ENCODE data around the gene TEP1.

The TEP1 gene

GRCh38 chr14:20434701-20435581 is 21.6 kb upstream of the TEP1 start:
- no peak overlapping the region for H3K27ac ChIP-seq
- no peak for DNase-seq (ENCODE audit: low read depth, low spot score)

- DNase-seq (ENCODE audit: low read depth, low spot score) = no peak
- no peak overlapping the region for H3K27ac ChIP-seq
These were observed 16.7 kb upstream of the TEP1 start for GRCh38 chr14:20429801-20430669.

- no peak for DNase-seq (ENCODE audit: low read depth, low spot score)
- no peak overlapping the region for H3K27ac ChIP-seq
These were observed 15.5 kb upstream of the TEP1 start for GRCh38 chr14:20428802-20429201.

- no peak for DNase-seq (ENCODE audit: low read depth, low spot score)
- no peak overlapping the region for H3K27ac ChIP-seq
These were observed 14.7 kb upstream of the TEP1 start for GRCh38 chr14:20428010-20428365.

GRCh38 chr14:20427231-20428009 is 14.1 kb upstream of the TEP1 start:
- no peak overlapping the region for H3K27ac ChIP-seq
- DNase-seq (ENCODE audit: low read depth, low spot score) = no peak

- no peak for DNase-seq (ENCODE audit: low read depth, low spot score)
- H3K27ac ChIP-seq = no peak overlapping the region
These were observed 11.6 kb upstream of the TEP1 start for GRCh38 chr14:20424851-20425250.

- H3K27ac ChIP-seq = no peak overlapping the region
- no peak for DNase-seq (ENCODE audit: low read depth, low spot score)
These were observed 9.6 kb upstream of the TEP1 start for GRCh38 chr14:20422886-20423285.

- DNase-seq (ENCODE audit: low read depth, low spot score) = no peak
- H3K27ac ChIP-seq = no peak overlapping the region
These were observed 8.0 kb upstream of the TEP1 start for GRCh38 chr14:20421267-20421666.

GRCh38 chr14:20419419-20419818 is 6.1 kb upstream of the TEP1 start:
- no peak for DNase-seq (ENCODE audit: low read depth, low spot score)
- H3K27ac ChIP-seq = no peak overlapping the region

GRCh38 chr14:20418501-20418909 is 5.2 kb upstream of the TEP1 start:
- no peak for DNase-seq (ENCODE audit: low read depth, low spot score)
- no peak overlapping the region for H3K27ac ChIP-seq

GRCh38 chr14:20417250-20418186 is 4.2 kb upstream of the TEP1 start:
- H3K27ac ChIP-seq = no peak overlapping the region
- DNase-seq (ENCODE audit: low read depth, low spot score) = no peak

- H3K27ac ChIP-seq = no peak overlapping the region
- no peak for DNase-seq (ENCODE audit: low read depth, low spot score)
These were observed 2.9 kb upstream of the TEP1 start for GRCh38 chr14:20416223-20416622.

GRCh38 chr14:20415782-20416206 is 2.5 kb upstream of the TEP1 start:
- DNase-seq (ENCODE audit: low read depth, low spot score) = no peak
- no peak overlapping the region for H3K27ac ChIP-seq

GRCh38 chr14:20413744-20414082 is 412 bp upstream of the TEP1 start:
- peak overlapping the region; percentile 95 for H3K27ac ChIP-seq
- DNase-seq (ENCODE audit: low read depth, low spot score) = no peak

GRCh38 chr14:20412411-20412810 is 890 bp downstream of the TEP1 start:
- no peak for DNase-seq (ENCODE audit: low read depth, low spot score)
- H3K27ac ChIP-seq = peak overlapping the region; percentile 95

- H3K27ac ChIP-seq = no peak overlapping the region
- DNase-seq (ENCODE audit: low read depth, low spot score) = no peak
These were observed 4.1 kb downstream of the TEP1 start for GRCh38 chr14:20409226-20409625.

GRCh38 chr14:20403521-20403920 is 9.8 kb downstream of the TEP1 start:
- DNase-seq (ENCODE audit: low read depth, low spot score) = no peak
- no peak overlapping the region for H3K27ac ChIP-seq

GRCh38 chr14:20400965-20401593 is 12.2 kb downstream of the TEP1 start:
- H3K27ac ChIP-seq = peak overlapping the region; percentile 90
- DNase-seq (ENCODE audit: low read depth, low spot score) = peak; percentile 73

GRCh38 chr14:20400589-20400964 is 12.7 kb downstream of the TEP1 start:
- peak; percentile 14 for DNase-seq (ENCODE audit: low read depth, low spot score)

More at GRCh38 chr14:20400589-20400964, 12.7 kb downstream of the TEP1 start:
- H3K27ac ChIP-seq = peak overlapping the region; percentile 90
